GM23338 (cell line): Measurements from ENCODE around the gene SUGCT. TPM values are rescaled to one million over a fixed set of nuclear protein-coding genes. Genes with fewer than 3 reads are reported as not detected.

Source experiments
- ATAC-seq: fragments of 200-7000 bp; cut with Tn5 transposase; 3 replicates; pipeline ENCODE4 v1.9.1; 2020
- DNase-seq: peaks from one replicate; pipeline ENCODE4 v3.0.0-alpha.2; 2015; ENCODE audit warnings: low spot score
- H2AFZ ChIP-seq: fragments of 200-600 bp; sonication (generic); 2 replicates; pipeline ENCODE4 v1.8.0; 2016; ENCODE audit warnings: antibody characterized with exemption, mild to moderate bottlenecking, moderate library complexity
- H3F3A ChIP-seq: fragments of 200-600 bp; sonication (generic); replicated peaks from 2 replicates; pipeline ENCODE4 v1.8.0; 2017; ENCODE audit warnings: antibody characterized with exemption, mixed run types, low read depth
- H3K27ac ChIP-seq: fragments of 200-600 bp; sonication (generic); 2 replicates; pipeline ENCODE4 v1.6.1; 2016; ENCODE audit warnings: low read depth
- H3K27me3 ChIP-seq: fragments of 200-600 bp; sonication (generic); 2 replicates; pipeline ENCODE4 v1.8.0; 2016; ENCODE audit warnings: mild to moderate bottlenecking, mixed run types, moderate library complexity; ENCODE audit not compliant: insufficient read depth
- H3K36me3 ChIP-seq: fragments of 200-600 bp; sonication (generic); 2 replicates; pipeline ENCODE4 v1.8.0; 2016; ENCODE audit warnings: mild to moderate bottlenecking; ENCODE audit not compliant: insufficient read depth
- H3K4me1 ChIP-seq: fragments of 200-600 bp; sonication (generic); 2 replicates; pipeline ENCODE4 v1.8.0; 2016; ENCODE audit warnings: mild to moderate bottlenecking, moderate library complexity; ENCODE audit not compliant: insufficient read depth
- H3K4me2 ChIP-seq: fragments of 200-600 bp; sonication (generic); 2 replicates; pipeline ENCODE4 v1.7.1; 2017; ENCODE audit warnings: mixed run types
- H3K4me3 ChIP-seq: fragments of 200-600 bp; sonication (generic); 2 replicates; pipeline ENCODE4 v1.6.1; 2016; ENCODE audit warnings: mixed run types
- H3K79me2 ChIP-seq: fragments of 200-600 bp; sonication (generic); replicated peaks from 2 replicates; pipeline ENCODE4 v1.8.0; 2017; ENCODE audit warnings: mild to moderate bottlenecking; ENCODE audit not compliant: insufficient read depth
- H3K9me2 ChIP-seq: fragments of 200-600 bp; sonication (generic); 2 replicates; pipeline ENCODE4 v1.8.0; 2017; ENCODE audit not compliant: insufficient read depth
- H4K20me1 ChIP-seq: fragments of 200-600 bp; sonication (generic); replicated peaks from 2 replicates; pipeline ENCODE4 v1.8.0; 2017; ENCODE audit warnings: mild to moderate bottlenecking; ENCODE audit not compliant: insufficient read depth
- H3K27ac Mint-ChIP-seq: 2 replicates; pipeline ENCODE4 v1.8.0; 2020; ENCODE audit warnings: inconsistent platforms, mild to moderate bottlenecking, moderate library complexity, mixed read lengths
- H3K27me3 Mint-ChIP-seq: 3 replicates; pipeline ENCODE4 v1.8.0; 2022; ENCODE audit warnings: low read depth, mild to moderate bottlenecking, moderate library complexity, mixed read lengths, inconsistent platforms; ENCODE audit not compliant: insufficient read depth, poor library complexity
- H3K36me3 Mint-ChIP-seq: 3 replicates; pipeline ENCODE4 v1.8.0; 2021; ENCODE audit warnings: low read depth, mild to moderate bottlenecking, inconsistent platforms, moderate library complexity, mixed read lengths
- H3K4me1 Mint-ChIP-seq: 3 replicates; pipeline ENCODE4 v1.8.0; 2020; ENCODE audit warnings: mild to moderate bottlenecking, inconsistent platforms, mixed read lengths
- H3K4me3 Mint-ChIP-seq: 3 replicates; pipeline ENCODE4 v1.8.0; 2021; ENCODE audit warnings: moderate library complexity, mild to moderate bottlenecking, inconsistent platforms, mixed read lengths
- H3K9me3 Mint-ChIP-seq: 3 replicates; pipeline ENCODE4 v1.8.0; 2020; ENCODE audit warnings: moderate library complexity, mild to moderate bottlenecking, inconsistent platforms, mixed read lengths
- CREB1 ChIP-seq: fragments of 250-450 bp; sonication (Bioruptor Pico); IDR thresholded peaks from 2 replicates; pipeline ENCODE4 v1.5.0; 2020; ENCODE audit warnings: low read depth, mild to moderate bottlenecking, moderate library complexity
- CTCF ChIP-seq, 2 experiments: fragments of 200-600 bp in 1 of 2; sonication (generic) in 1 of 2; conservative IDR thresholded peaks; 2 replicates each; pipeline versions ENCODE4 v1.5.1 to v1.6.1; 2016 to 2017; ENCODE audit warnings: antibody characterized with exemption in 2 of 2, low read depth in 2 of 2, mild to moderate bottlenecking in 2 of 2, moderate library complexity in 1 of 2
- ETS1 ChIP-seq: IDR thresholded peaks from 2 replicates; pipeline ENCODE4 v1.6.1; 2016; ENCODE audit warnings: antibody characterized with exemption
- EZH2 ChIP-seq: fragments of 200-600 bp; sonication (generic); IDR thresholded peaks from one replicate; pipeline ENCODE4 v1.8.0; 2017; ENCODE audit warnings: antibody characterized with exemption, mild to moderate bottlenecking, low read depth; ENCODE audit not compliant: unreplicated experiment
- EZH2phosphoT487 ChIP-seq: fragments of 200-600 bp; sonication (generic); IDR thresholded peaks from one replicate; pipeline ENCODE4 v1.8.1; 2018; ENCODE audit warnings: antibody characterized with exemption; ENCODE audit not compliant: unreplicated experiment
- JUNB ChIP-seq: IDR thresholded peaks from one replicate; pipeline ENCODE4 v1.6.1; 2016; ENCODE audit warnings: antibody characterized with exemption; ENCODE audit not compliant: unreplicated experiment
- NANOG ChIP-seq: IDR thresholded peaks from 2 replicates; pipeline ENCODE4 v1.6.1; 2016; ENCODE audit warnings: antibody characterized with exemption, borderline replicate concordance
- POLR2AphosphoS5 ChIP-seq: IDR thresholded peaks from 2 replicates; pipeline ENCODE4 v1.6.1; 2016; ENCODE audit warnings: antibody characterized with exemption, low read depth
- STAT1 ChIP-seq: IDR thresholded peaks from one replicate; pipeline ENCODE4 v1.6.1; 2016; ENCODE audit warnings: antibody characterized with exemption; ENCODE audit not compliant: unreplicated experiment
- ZNF114 ChIP-seq: fragments of 250-450 bp; sonication (Bioruptor Pico); IDR thresholded peaks from 2 replicates; pipeline ENCODE4 v1.5.0; 2020; ENCODE audit warnings: mild to moderate bottlenecking, moderate library complexity
- ZNF331 ChIP-seq: fragments of 250-450 bp; sonication (Bioruptor Pico); IDR thresholded peaks from 2 replicates; pipeline ENCODE4 v1.5.0; 2020; ENCODE audit warnings: low read depth, mild to moderate bottlenecking, moderate library complexity
- ZNF462 ChIP-seq: fragments of 250-450 bp; sonication (Bioruptor Pico); IDR thresholded peaks from 2 replicates; pipeline ENCODE4 v1.5.0; 2020; ENCODE audit warnings: mild to moderate bottlenecking, moderate library complexity
- polyA plus RNA-seq: library from polyadenylated mRNA; unstranded; fragments of >200 nt; fragmentation: Nextera tagmentation; extraction: Ambion mirVana; gene quantifications from 2 replicates; pipeline ENCODE4 v1.2.1, GENCODE V29; 2016
- total RNA-seq: library from RNA; depleted of rRNA; stranded (reverse); fragments of >200 nt; shearing (Covaris generic); gene quantifications from 2 replicates; pipeline ENCODE4 v1.2.3, GENCODE V29; 2014
- TF ChIP-seq, protein P1 (sequence below): IDR thresholded peaks from one replicate; pipeline ENCODE4 v1.6.1; 2018; ENCODE audit warnings: antibody characterized with exemption; ENCODE audit not compliant: unreplicated experiment

The SUGCT gene
- total and polyA plus RNA-seq, 2 experiments from 2014 or later = 4.2 to 5.6 TPM

- TF ChIP-seq NANOG (no peak), CTCF (conservative IDR thresholded peaks at IDR 0.05; ENCODE audit: low read depth in 2 of 2) (no peak), CREB1 (CRISPR knock-in tag) (no peak), ZNF331 (CRISPR knock-in tag) (no peak), ZNF462 (no peak), STAT1 (no peak), ZNF114 (CRISPR knock-in tag) (no peak), JUNB (no peak), EZH2 (no peak), ETS1 (no peak), EZH2phosphoT487 (no peak), POLR2AphosphoS5 (no peak)
- TF ChIP-seq, protein P1, sequence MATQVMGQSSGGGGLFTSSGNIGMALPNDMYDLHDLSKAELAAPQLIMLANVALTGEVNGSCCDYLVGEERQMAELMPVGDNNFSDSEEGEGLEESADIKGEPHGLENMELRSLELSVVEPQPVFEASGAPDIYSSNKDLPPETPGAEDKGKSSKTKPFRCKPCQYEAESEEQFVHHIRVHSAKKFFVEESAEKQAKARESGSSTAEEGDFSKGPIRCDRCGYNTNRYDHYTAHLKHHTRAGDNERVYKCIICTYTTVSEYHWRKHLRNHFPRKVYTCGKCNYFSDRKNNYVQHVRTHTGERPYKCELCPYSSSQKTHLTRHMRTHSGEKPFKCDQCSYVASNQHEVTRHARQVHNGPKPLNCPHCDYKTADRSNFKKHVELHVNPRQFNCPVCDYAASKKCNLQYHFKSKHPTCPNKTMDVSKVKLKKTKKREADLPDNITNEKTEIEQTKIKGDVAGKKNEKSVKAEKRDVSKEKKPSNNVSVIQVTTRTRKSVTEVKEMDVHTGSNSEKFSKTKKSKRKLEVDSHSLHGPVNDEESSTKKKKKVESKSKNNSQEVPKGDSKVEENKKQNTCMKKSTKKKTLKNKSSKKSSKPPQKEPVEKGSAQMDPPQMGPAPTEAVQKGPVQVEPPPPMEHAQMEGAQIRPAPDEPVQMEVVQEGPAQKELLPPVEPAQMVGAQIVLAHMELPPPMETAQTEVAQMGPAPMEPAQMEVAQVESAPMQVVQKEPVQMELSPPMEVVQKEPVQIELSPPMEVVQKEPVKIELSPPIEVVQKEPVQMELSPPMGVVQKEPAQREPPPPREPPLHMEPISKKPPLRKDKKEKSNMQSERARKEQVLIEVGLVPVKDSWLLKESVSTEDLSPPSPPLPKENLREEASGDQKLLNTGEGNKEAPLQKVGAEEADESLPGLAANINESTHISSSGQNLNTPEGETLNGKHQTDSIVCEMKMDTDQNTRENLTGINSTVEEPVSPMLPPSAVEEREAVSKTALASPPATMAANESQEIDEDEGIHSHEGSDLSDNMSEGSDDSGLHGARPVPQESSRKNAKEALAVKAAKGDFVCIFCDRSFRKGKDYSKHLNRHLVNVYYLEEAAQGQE = no peak
- no peak overlapping the region for H3K27ac Mint-ChIP-seq
- no peak overlapping the region for H3K4me3 Mint-ChIP-seq
- H3K27ac ChIP-seq = no peak overlapping the region
- H3F3A ChIP-seq = no peaks in the 10 kb centered on the region
- peaks cover 2% of the 10 kb centered on the region; the same call in 2 of the 3 replicates for H3K4me1 Mint-ChIP-seq
- H3K27me3 ChIP-seq = no peaks in the 10 kb centered on the region
- ATAC-seq (no peak), DNase-seq (no peak)
- H3K4me1 ChIP-seq = no peaks in the 10 kb centered on the region
- H3K4me3 ChIP-seq = no peak overlapping the region
- no peaks in the 10 kb centered on the region for H4K20me1 ChIP-seq
- no peaks in the 10 kb centered on the region for H3K27me3 Mint-ChIP-seq
- H3K36me3 ChIP-seq = no peaks in the 10 kb centered on the region
- peaks cover 3% of the 10 kb centered on the region; the same call in 1 of the 2 replicates for H3K9me2 ChIP-seq
- no peak overlapping the region for H3K4me2 ChIP-seq
- H3K9me3 Mint-ChIP-seq = no peaks in the 10 kb centered on the region
- H3K79me2 ChIP-seq = no peaks in the 10 kb centered on the region
- no peak overlapping the region for H2AFZ ChIP-seq
- H3K36me3 Mint-ChIP-seq = no peaks in the 10 kb centered on the region
Measured at GRCh38 chr7:40805361-40805760, 670.6 kb downstream of the SUGCT start.
